IMR-90 (cell line): ENCODE results near the gene CNIH1. TPM values are rescaled to one million over a fixed set of nuclear protein-coding genes. Genes with fewer than 3 reads are reported as not detected.

Source experiments
- ATAC-seq: fragments of 200-7000 bp; cut with Tn5 transposase; 2 replicates; pipeline ENCODE4 v1.9.1; 2020; ENCODE audit warnings: low read depth, mild to moderate bottlenecking, moderate library complexity
- BruUV-seq: library from RNA; stranded (reverse); fragments of 400-500 nt; replicated peaks from 2 replicates; lab custom pipeline; 2021; lab: Mats Ljungman, UMichigan
- CTCF ChIA-PET: fragments of 300-600 bp; formaldehyde crosslinking; extraction: SDS; loops from one replicate; lab custom pipeline; 2021; ENCODE audit warnings: antibody characterized with exemption; lab: Yijun Ruan, JAX
- POLR2A ChIA-PET: fragments of 300-600 bp; sonication (Branson Sonifier 250); formaldehyde crosslinking; loops from one replicate; lab custom pipeline; 2022; ENCODE audit warnings: antibody characterized with exemption; ENCODE audit not compliant: unreplicated experiment; lab: Charles Lee
- DNase-seq: peaks from one replicate; pipeline ENCODE4 v3.0.0; 2013
- H2AFZ ChIP-seq: replicated peaks from 2 replicates; pipeline ENCODE3; 2013; ENCODE audit warnings: low read length, mild to moderate bottlenecking; ENCODE audit not compliant: poor library complexity
- H2AK5ac ChIP-seq: 2 replicates; pipeline ENCODE4 v1.6.1; 2013; ENCODE audit warnings: low read depth, low read length, inconsistent platforms
- H2AK9ac ChIP-seq: replicated peaks from 2 replicates; pipeline ENCODE3; 2013; ENCODE audit warnings: mild to moderate bottlenecking, low read depth, low read length, moderate library complexity; ENCODE audit not compliant: poor library complexity
- H2BK120ac ChIP-seq: 2 replicates; pipeline ENCODE4 v1.6.1; 2013; ENCODE audit warnings: low read depth, low read length, inconsistent platforms
- H2BK15ac ChIP-seq: 3 replicates; pipeline ENCODE4 v1.6.1; 2013; ENCODE audit warnings: low read depth, low read length, inconsistent platforms
- H2BK20ac ChIP-seq: 2 replicates; pipeline ENCODE4 v1.6.1; 2013; ENCODE audit warnings: low read depth, mild to moderate bottlenecking, inconsistent platforms, low read length, moderate library complexity
- H2BK5ac ChIP-seq: 2 replicates; pipeline ENCODE4 v1.6.1; 2013; ENCODE audit warnings: mild to moderate bottlenecking, low read depth, low read length, inconsistent platforms; ENCODE audit not compliant: poor library complexity, severe bottlenecking
- H3K14ac ChIP-seq: replicated peaks from 2 replicates; pipeline ENCODE4 v1.6.1; 2013; ENCODE audit warnings: low read depth, low read length, inconsistent platforms
- H3K18ac ChIP-seq: 2 replicates; pipeline ENCODE4 v1.6.1; 2013; ENCODE audit warnings: low read depth, low read length, control low read depth
- H3K23ac ChIP-seq: 2 replicates; pipeline ENCODE4 v1.6.1; 2013; ENCODE audit warnings: low read depth, low read length, inconsistent platforms
- H3K27ac ChIP-seq: 2 replicates; pipeline ENCODE4 v1.5.1; 2013; ENCODE audit warnings: mild to moderate bottlenecking, control low read depth, low read length; ENCODE audit not compliant: insufficient read depth
- H3K27me3 ChIP-seq: 2 replicates; pipeline ENCODE4 v1.6.1; 2013; ENCODE audit warnings: low read length; ENCODE audit not compliant: control insufficient read depth, insufficient read depth
- H3K36me3 ChIP-seq: 2 replicates; pipeline ENCODE4 v1.6.1; 2013; ENCODE audit warnings: low read length, mixed read lengths; ENCODE audit not compliant: control insufficient read depth, insufficient read depth
- H3K4ac ChIP-seq: 2 replicates; pipeline ENCODE4 v1.6.1; 2013; ENCODE audit warnings: low read depth, low read length, inconsistent platforms
- H3K4me1 ChIP-seq: 2 replicates; pipeline ENCODE4 v1.6.1; 2013; ENCODE audit warnings: low read length, mixed read lengths; ENCODE audit not compliant: control insufficient read depth, insufficient read depth
- H3K4me2 ChIP-seq: 2 replicates; pipeline ENCODE4 v1.6.1; 2013; ENCODE audit warnings: low read depth, mild to moderate bottlenecking, control low read depth, low read length, moderate library complexity
- H3K4me3 ChIP-seq: 2 replicates; pipeline ENCODE4 v1.5.1; 2013; ENCODE audit warnings: low read depth, mild to moderate bottlenecking, control low read depth, low read length, moderate library complexity; ENCODE audit not compliant: insufficient read depth
- H3K56ac ChIP-seq: 2 replicates; pipeline ENCODE4 v1.6.1; 2013; ENCODE audit warnings: low read length, inconsistent platforms; ENCODE audit not compliant: insufficient read depth; ENCODE audit errors: extremely low read depth
- H3K79me1 ChIP-seq, 2 experiments: 2 replicates each; pipeline ENCODE4 v1.6.1; 2013; ENCODE audit warnings: low read length in 2 of 2, inconsistent platforms in 1 of 2, low read depth in 1 of 2
- H3K9ac ChIP-seq: 2 replicates; pipeline ENCODE4 v1.6.1; 2013; ENCODE audit warnings: low read depth, low read length, control low read depth
- H3K9me1 ChIP-seq: 2 replicates; pipeline ENCODE4 v1.6.1; 2013; ENCODE audit warnings: low read length, inconsistent platforms; ENCODE audit not compliant: insufficient read depth
- H3K9me3 ChIP-seq: 2 replicates; pipeline ENCODE4 v1.6.1; 2013; ENCODE audit warnings: low read length; ENCODE audit not compliant: control insufficient read depth, insufficient read depth
- H4K20me1 ChIP-seq: 2 replicates; pipeline ENCODE4 v1.6.1; 2013; ENCODE audit warnings: low read length, inconsistent platforms; ENCODE audit not compliant: insufficient read depth
- H4K5ac ChIP-seq: 2 replicates; pipeline ENCODE4 v1.6.1; 2013; ENCODE audit warnings: mild to moderate bottlenecking, low read depth, low read length, control low read depth
- H4K8ac ChIP-seq, 2 experiments: 2 replicates each; pipeline ENCODE4 v1.6.1; 2013; ENCODE audit warnings: low read depth in 2 of 2, low read length in 2 of 2, control low read depth in 1 of 2, inconsistent platforms in 1 of 2
- H4K91ac ChIP-seq: 2 replicates; pipeline ENCODE4 v1.6.1; 2013; ENCODE audit warnings: low read depth, low read length, inconsistent platforms; ENCODE audit not compliant: insufficient read depth
- MAFK ChIP-seq: IDR thresholded peaks from 2 replicates; pipeline ENCODE4 v1.6.1; 2012; ENCODE audit warnings: low read depth, low read length, improper control_type of control experiment
- MXI1 ChIP-seq: IDR thresholded peaks from 2 replicates; pipeline ENCODE4 v1.6.1; 2012; ENCODE audit warnings: low read depth, mild to moderate bottlenecking, low read length, moderate library complexity, borderline replicate concordance
- NFE2L2 ChIP-seq: fragments of 150-350 bp; IDR thresholded peaks from 2 replicates; pipeline ENCODE4 v1.6.1; 2016; ENCODE audit warnings: low read depth, mild to moderate bottlenecking, low read length
- POLR2A ChIP-seq: IDR thresholded peaks from 2 replicates; pipeline ENCODE4 v1.6.1; 2012; ENCODE audit warnings: mild to moderate bottlenecking, low read depth, low read length
- RAD21 ChIP-seq: IDR thresholded peaks from 2 replicates; pipeline ENCODE4 v1.6.1; 2012; ENCODE audit warnings: low read length, improper control_type of control experiment
- dilution Hi-C: fragments of 300-500 bp; cut with HindIII; formaldehyde crosslinking; loops from one replicate; pipeline ENCODE4 v1.14.3; 2018; ENCODE audit warnings: low sequenced_read_pairs; ENCODE audit not compliant: unreplicated experiment
- in situ Hi-C: fragments of 300-500 bp; cut with MboI; formaldehyde crosslinking; loops from 3 replicates; pipeline ENCODE4 v1.14.3; 2019; ENCODE audit warnings: low sequenced_read_pairs, inconsistent platforms, mixed read lengths
- intact Hi-C: fragments of 100-400 bp; cut with micrococcal nuclease; formaldehyde crosslinking; loops from 2 replicates; pipeline ENCODE4 v1.10.0; 2022
- polyA plus RNA-seq, 3 experiments: library from polyadenylated mRNA; depleted of rRNA; stranded (reverse); fragments of >200 nt; gene quantifications; 2 replicates each; pipeline ENCODE4 v1.2.3, GENCODE V29; 2012; ENCODE audit warnings: low replicate concordance in 1 of 3
- total RNA-seq: library from RNA; depleted of rRNA; stranded (reverse); fragments of >200 nt; gene quantifications from 2 replicates; pipeline ENCODE4 v1.2.3, GENCODE V29; 2012

The CNIH1 gene
- total and polyA plus RNA-seq, 2 of the 4 experiments (the other 2 are of a cell fraction) = 244 to 284 TPM

DNA sequence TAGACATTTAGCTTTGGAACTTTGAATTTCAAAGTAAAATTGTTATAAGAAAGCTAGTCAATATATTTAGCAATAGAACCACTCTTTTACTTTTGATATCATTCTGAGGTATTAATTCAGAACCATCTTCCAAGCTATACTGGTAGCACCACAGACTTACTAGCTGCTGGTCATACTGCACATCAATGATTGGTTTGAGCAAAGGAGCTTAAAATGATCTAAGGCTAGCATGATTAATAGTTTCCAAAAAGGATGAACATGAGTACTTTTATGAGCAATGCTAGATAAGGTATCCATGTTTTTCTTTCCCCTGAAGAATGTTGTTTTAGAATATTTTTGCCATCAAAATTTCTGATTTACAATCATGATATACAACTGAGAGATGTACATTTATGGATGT is 17.2 kb downstream of the CNIH1 start:
- Histone ChIP-seq H3K36me3 (peaks cover 9% of the 10 kb centered on the region), H2BK120ac (no peak overlapping the region), H3K27ac (no peak overlapping the region), H4K5ac (no peak overlapping the region), H3K79me1 (peaks cover 14 to 16% of the 10 kb centered on the region in 2 experiments), H3K4me3 (no peak overlapping the region), H3K4me1 (no peaks in the 10 kb centered on the region), H3K18ac (no peak overlapping the region), H2BK15ac (no peak overlapping the region), H4K20me1 (peaks cover under 1% of the 10 kb centered on the region; the same call in 1 of the 2 replicates), H3K9me3 (no peaks in the 10 kb centered on the region), H3K14ac (no peak overlapping the region), H4K8ac (no peak overlapping the region), H3K9ac (no peak overlapping the region), H3K4me2 (no peak overlapping the region), H2AFZ (no peak overlapping the region), H3K27me3 (no peaks in the 10 kb centered on the region), H3K4ac (no peak overlapping the region), H2BK5ac (no peak overlapping the region), H2AK5ac (no peak overlapping the region), H3K56ac (no peak overlapping the region), H3K23ac (no peak overlapping the region), H3K9me1 (no peaks in the 10 kb centered on the region), H4K91ac (no peak overlapping the region), H2BK20ac (no peak overlapping the region), H2AK9ac (no peak overlapping the region)
- ChIA-PET POLR2A (no interaction called here), CTCF (no interaction called here)
- in situ Hi-C loops (no loop called here), dilution Hi-C loops (no loop called here), intact Hi-C loops (no loop called here)
- ATAC-seq (no peak), DNase-seq (no peak)
- no TSS peak for BruUV-seq
- TF ChIP-seq POLR2A (no peak), MXI1 (no peak), RAD21 (no peak), NFE2L2 (no peak), MAFK (no peak)
